ENCODE data around the gene NABP1.

DNA sequence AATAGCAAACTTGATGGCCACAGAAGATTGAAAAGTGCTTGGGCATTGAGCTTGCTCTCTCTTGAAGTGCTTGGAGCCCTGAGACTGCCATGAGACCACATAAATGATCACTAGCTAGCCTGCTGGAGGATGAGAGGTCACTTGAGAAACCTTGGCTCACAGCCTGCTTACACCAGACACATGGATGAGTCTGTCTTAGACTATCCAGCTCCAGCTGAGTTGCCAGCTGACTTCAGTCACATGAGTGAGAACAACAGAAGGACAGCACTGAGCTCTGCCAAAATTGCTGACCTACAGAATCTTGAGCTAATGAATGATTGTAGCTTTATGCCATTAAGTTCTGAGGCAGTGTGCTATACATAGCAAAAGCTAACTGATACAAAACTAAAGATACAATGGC is 18.1 kb downstream of the NABP1 start:
- TF ChIP-seq POLR2A (IDR thresholded peaks at IDR 0.05) = no peak
- TF ChIP-seq, protein P1, sequence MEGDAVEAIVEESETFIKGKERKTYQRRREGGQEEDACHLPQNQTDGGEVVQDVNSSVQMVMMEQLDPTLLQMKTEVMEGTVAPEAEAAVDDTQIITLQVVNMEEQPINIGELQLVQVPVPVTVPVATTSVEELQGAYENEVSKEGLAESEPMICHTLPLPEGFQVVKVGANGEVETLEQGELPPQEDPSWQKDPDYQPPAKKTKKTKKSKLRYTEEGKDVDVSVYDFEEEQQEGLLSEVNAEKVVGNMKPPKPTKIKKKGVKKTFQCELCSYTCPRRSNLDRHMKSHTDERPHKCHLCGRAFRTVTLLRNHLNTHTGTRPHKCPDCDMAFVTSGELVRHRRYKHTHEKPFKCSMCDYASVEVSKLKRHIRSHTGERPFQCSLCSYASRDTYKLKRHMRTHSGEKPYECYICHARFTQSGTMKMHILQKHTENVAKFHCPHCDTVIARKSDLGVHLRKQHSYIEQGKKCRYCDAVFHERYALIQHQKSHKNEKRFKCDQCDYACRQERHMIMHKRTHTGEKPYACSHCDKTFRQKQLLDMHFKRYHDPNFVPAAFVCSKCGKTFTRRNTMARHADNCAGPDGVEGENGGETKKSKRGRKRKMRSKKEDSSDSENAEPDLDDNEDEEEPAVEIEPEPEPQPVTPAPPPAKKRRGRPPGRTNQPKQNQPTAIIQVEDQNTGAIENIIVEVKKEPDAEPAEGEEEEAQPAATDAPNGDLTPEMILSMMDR (IDR thresholded peaks at IDR 0.05) = no peak

All from Peyer's patch (tissue), 4 donors.